GM19193 (cell line): Measurements from ENCODE around the gene LCN10.

Experiments
- POLR2A ChIP-seq: IDR thresholded peaks from 4 replicates; pipeline ENCODE4 v1.6.1; 2011; ENCODE audit not compliant: insufficient read depth, insufficient read length; ENCODE audit errors: extremely low read depth

LCN10 gene

DNA sequence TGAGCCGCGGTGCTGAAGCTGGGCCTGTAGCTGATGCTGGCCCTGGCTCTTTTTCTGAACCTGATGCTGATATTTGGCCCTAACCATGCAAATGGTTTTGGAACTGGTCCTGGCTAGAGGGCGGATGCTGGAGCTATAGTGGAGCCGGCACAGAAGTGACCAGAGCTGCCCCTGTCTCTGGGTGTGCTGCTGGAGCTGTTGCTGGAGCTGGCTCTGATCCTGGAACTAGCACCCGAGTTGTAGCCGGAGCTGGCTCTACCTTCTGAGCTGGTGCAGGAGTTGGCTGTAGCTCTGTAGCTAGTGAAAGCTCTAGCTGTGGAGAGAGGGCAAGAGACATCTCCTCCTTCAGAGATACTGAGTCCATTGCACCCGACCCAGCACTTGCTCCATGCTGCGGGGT is 12.8 kb downstream of the LCN10 start:
- no peak for TF ChIP-seq POLR2A

DNA sequence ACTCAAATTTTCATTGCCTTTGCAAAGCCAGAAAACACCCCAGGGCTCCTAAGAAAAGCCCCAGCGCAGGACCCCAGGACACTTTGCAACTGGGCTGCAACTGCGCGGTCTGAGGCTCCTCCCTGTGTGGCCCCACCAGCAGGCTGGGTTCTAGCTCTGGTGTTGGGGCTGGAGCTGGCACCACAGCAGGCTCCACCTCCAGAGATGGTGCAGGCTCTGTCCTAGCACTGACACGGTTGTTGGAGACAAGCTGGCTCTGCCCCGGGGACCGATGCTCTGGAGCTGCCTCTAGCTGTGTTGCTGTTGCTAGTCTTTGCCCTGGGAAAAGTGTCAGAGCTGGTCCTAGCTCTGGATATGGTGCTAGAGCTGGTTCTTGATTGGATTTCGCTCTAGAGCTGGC is 13.6 kb downstream of the LCN10 start:
- no peak for TF ChIP-seq POLR2A

DNA sequence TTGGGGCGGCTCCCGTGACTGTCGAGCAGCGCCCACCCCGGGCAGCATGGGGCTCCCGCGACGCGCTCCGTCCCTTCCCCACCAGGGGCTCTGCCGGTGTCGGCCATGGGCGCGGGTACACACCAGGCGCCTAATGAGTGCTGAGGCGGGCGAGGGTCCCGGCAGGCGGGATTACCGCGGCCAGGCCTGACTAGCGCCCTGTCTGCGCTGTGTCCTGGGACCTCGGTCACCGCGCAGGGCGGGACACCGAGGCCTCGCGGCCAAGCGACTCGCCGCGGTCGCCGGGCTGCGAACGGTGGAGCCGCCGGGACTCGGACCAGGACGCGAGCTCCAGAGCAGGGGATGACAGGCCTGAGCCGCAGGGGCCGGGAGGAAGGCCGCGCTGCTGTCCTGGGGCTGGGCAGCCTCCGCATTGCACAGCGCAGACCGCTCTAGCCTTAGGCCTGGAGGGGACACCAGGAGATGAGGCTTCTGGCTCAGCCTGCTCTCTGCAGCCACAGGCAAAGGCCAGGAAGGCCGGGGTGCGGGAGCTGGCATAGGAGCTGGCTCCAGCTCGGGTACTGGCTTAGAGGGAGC is 14.1 kb downstream of the LCN10 start:
- TF ChIP-seq POLR2A = no peak

DNA sequence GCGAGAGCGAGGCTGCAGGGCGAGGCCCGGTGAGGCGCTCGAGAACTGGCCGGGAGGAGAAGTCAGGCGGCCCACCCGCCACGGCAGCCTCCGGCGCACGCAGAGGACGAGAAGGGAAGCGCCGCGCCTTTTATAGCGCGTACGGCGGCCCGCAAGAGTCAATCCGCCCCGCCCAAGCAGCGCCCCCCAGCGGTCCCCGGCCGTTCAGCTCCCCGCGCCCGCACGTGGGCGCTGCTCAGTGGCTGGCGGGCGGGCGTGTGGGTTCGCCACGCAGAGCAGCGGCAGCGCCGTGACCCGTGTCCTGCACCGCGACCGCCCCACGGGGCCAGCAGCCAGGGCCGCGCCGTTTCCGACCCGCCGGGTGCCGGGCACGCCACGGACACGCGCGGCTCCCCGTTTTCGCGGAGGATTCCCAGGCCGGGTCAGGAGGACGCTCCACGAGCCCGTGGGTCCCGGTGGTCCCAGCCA is 14.6 kb downstream of the LCN10 start:
- peak; percentile 100 for TF ChIP-seq POLR2A

GRCh38 chr9:136726631-136727191 is 16.0 kb downstream of the LCN10 start:
- no peak for TF ChIP-seq POLR2A

GRCh38 chr9:136726118-136726517 is 16.6 kb downstream of the LCN10 start:
- TF ChIP-seq POLR2A = no peak

GRCh38 chr9:136725612-136726011 is 17.1 kb downstream of the LCN10 start:
- no peak for TF ChIP-seq POLR2A

- no peak for TF ChIP-seq POLR2A
These were observed 18.0 kb downstream of the LCN10 start for GRCh38 chr9:136724772-136725171.

- no peak for TF ChIP-seq POLR2A
These were observed 18.8 kb downstream of the LCN10 start for GRCh38 chr9:136723989-136724388.

GRCh38 chr9:136723362-136723976 is 19.3 kb downstream of the LCN10 start:
- peak; percentile 46 for TF ChIP-seq POLR2A

DNA sequence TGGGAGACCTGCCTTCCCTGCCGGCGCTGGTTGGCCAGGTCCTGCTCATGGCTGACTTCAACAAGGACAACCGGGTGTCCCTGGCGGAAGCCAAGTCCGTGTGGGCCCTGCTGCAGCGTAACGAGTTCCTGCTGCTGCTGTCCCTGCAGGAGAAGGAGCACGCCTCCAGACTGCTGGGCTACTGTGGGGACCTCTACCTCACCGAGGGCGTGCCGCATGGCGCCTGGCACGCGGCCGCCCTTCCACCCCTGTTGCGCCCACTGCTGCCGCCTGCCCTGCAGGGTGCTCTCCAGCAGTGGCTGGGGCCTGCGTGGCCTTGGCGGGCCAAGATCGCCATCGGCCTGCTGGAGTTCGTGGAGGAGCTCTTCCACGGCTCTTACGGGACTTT is 19.8 kb downstream of the LCN10 start:
- TF ChIP-seq POLR2A = no peak

DNA sequence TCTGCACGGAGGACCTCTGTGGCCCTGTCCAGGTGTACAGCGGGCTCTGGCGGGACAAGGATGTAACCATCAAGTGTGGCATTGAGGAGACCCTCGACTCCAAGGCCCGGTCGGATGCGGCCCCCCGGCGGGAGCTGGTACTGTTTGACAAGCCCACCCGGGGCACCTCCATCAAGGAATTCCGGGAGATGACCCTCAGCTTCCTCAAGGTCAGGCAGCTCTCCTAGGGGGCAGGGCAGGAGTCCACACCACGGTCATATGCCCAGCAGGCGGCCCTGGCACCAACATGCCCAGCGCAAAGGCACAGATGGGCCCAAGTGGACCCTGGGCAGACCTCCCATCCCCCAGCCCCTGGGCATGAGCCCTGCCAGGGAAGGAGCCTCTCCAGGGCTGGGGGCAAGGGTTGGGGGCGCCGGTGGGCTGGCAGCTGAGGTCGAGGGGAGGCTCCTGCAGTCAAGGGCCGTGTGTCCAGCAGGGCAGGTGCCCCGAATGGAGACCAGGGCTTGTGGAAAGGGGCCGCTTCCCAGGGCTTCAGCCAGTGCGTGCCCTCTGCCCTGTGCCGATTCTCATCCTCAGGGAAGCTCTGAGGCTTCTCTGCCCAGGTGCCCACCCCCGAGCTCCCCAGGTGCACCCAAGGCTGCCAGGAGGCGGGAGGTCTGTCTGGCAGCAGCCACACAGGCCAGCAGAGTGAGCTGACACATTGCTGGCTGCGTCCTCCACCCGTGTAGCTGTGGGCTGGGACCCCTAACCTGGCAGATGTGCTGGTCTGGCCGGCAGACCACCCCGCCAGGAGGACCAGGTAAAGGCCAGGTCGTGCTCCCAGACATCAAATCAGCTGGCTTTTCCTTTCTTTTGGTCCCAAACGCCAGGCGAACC is 20.4 kb downstream of the LCN10 start:
- peak; percentile 20 for TF ChIP-seq POLR2A

DNA sequence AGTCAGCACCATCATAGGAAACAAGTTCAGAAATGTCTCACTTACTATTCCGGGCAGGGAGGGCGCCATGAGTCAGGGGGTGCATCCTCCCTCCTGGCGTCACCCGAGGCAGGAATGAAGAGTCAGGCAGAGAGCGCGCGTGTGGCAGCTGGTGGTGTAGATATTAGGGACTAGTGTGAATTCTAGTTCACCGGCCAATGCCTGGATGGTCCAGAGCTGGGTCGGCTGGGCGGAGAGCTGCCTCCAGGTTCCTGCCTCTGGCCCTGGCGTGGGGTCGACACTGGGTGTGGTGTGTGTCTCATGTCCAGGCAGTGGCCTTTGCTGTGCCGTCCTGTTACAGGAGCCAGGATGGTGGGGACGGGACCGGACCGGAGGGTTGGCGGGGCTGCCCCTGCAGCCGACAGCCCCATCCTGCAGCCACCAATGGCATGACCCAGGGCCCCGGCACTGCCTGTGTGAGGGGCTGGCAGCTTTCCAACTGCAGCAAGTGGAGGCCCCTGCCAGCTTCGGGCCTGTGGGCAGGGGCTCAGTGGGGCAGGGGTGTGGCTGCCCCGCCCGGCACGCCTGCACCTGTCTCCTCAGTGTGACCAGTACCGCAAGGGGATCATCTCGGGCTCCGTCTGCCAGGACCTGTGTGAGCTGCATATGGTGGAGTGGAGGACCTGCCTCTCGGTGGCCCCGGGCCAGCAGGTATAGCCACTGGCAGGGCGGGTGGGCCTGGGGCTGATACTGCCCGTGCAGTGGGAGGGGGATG is 21.2 kb downstream of the LCN10 start:
- TF ChIP-seq POLR2A = no peak

DNA sequence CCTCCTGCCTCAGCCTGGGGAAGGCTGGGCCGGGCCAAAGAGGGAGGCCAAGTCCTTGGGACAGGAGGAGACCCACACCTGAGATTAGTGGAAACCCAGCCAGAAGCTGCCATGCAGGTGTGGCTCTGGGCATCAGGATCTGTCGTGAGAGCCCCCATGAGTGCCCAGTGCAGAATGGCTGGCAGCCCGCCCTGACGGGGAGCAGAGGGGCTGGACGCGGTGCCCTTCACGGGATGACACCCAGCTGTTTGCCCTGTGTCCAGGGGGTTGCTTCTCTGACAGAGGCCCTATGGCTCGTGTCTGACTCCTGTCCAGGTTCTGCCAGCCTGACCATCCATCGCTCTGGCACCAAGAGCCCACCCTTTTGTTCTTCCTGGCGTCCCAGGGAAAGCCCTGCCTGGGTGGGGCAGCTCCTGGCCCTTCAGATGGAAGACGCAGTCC is 21.8 kb downstream of the LCN10 start:
- no peak for TF ChIP-seq POLR2A
